Stimulated activated CD8-positive, alpha-beta memory T cell treated with anti-CD3 and anti-CD28 coated beads, Interleukin-12 subunit alpha, Interleukin-12 subunit beta, amount 100 ng/mL, for 24 hours (primary cell): Measurements from ENCODE around the gene C12orf43.

ENCODE experiments used
- DNase-seq: peaks from one replicate; pipeline ENCODE4 v3.0.0-alpha.2; 2020; ENCODE audit errors: extremely low read depth

Gene C12orf43

GRCh38 chr12:120978296-120979219, 37.7 kb downstream of the C12orf43 start, which contains the start of gene HNF1A:
TSS of gene HNF1A (plus strand) at chr12:120978543. CDS start at chr12:120978769, 226 bp downstream.
- no peak for DNase-seq

GRCh38 chr12:120977531-120978295, 38.6 kb downstream of the C12orf43 start:
- DNase-seq = no peak

- DNase-seq = no peak
Observed at GRCh38 chr12:120972870-120973543, 43.3 kb downstream of the C12orf43 start.

GRCh38 chr12:120971299-120972180, 44.7 kb downstream of the C12orf43 start:
- DNase-seq = no peak

- DNase-seq = no peak
Observed at GRCh38 chr12:120970310-120970709, 46.0 kb downstream of the C12orf43 start.

GRCh38 chr12:120965534-120966091, 50.7 kb downstream of the C12orf43 start:
- no peak for DNase-seq

- DNase-seq = no peak
Observed at GRCh38 chr12:120964298-120964697, 52.0 kb downstream of the C12orf43 start.

GRCh38 chr12:120962532-120963020, 53.7 kb downstream of the C12orf43 start:
- DNase-seq = no peak

GRCh38 chr12:120961604-120962531, 54.4 kb downstream of the C12orf43 start:
- DNase-seq = no peak

GRCh38 chr12:120960657-120961056, 55.6 kb downstream of the C12orf43 start:
- DNase-seq = no peak

- DNase-seq = no peak
Observed at GRCh38 chr12:120959111-120959878, 57.0 kb downstream of the C12orf43 start.

- no peak for DNase-seq
Observed at GRCh38 chr12:120956579-120957300, 59.5 kb downstream of the C12orf43 start.

- no peak for DNase-seq
Observed at GRCh38 chr12:120955232-120955631, 61.1 kb downstream of the C12orf43 start.

GRCh38 chr12:120950807-120951206, 65.5 kb downstream of the C12orf43 start:
- no peak for DNase-seq
